Ecto neural progenitor cell (in vitro differentiated cells): ENCODE data around the gene CADPS.

Experiments used
- DNase-seq: peaks from one replicate; pipeline ENCODE4 v3.0.0-alpha.2; 2018; ENCODE audit warnings: low spot score

Gene CADPS

DNA sequence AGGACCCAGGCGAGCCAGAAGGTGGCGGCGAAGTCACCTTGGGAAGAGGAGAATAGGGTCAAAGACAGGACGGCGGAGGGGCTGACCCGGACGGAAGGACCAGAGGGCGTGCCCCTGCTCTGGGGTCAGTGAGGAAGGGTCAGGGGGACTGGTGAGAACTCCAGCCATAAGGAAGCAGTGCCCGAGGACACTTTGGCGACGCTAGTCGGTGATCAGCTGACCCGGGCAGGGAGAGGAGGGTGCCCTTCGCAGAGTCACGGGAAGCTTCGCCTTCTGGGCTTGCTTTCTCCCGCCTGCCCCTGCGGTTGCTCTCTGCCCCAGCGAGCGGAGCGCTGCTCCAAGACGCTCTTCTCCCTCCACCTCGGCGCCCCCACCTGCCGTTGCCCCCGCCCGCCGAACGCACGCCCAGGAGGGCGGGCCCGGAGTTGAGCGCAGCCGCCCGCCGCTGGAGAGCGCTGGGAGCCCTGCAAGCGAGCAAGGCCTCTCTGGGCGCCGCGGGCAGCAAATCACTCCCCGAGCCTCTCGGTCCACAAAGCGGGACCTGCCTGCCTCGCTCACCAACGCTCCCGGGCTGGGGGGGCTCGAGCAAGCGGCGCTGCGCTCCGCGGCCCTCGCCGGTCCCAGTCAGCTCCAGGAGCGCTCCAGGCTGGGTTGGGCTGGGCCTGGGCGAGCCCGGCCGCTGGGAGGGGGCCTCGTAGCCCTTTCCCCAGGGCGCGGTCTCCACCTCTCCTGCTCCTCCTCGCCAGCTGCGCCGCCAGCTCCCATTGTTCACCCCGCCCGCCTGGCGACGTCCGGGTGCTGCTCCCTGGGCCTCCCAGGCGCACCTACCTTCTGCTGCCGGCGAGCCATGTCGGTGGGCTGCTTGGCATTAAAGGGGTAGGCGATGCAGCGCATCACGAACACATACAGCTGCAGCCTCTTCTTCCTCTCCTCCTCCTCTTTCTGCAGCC is 1.2 kb downstream of the CADPS start:
- DNase-seq = peak; percentile 89

DNA sequence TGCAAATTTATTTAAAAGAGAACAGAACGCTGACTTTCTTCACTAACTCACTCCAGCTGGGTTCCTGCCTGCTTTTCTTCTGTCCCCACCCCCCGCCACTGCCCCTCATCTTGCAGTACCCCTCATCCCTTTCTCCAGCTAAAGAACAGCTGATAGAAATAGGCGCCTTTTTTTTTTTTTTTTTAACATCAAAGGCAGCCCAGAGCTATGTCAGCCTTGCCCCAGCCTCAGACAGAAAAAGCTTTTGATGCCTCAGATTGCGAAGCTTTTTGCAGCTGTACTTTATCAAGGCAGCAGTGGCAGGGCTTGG is 1.8 kb downstream of the CADPS start:
- no peak for DNase-seq

DNA sequence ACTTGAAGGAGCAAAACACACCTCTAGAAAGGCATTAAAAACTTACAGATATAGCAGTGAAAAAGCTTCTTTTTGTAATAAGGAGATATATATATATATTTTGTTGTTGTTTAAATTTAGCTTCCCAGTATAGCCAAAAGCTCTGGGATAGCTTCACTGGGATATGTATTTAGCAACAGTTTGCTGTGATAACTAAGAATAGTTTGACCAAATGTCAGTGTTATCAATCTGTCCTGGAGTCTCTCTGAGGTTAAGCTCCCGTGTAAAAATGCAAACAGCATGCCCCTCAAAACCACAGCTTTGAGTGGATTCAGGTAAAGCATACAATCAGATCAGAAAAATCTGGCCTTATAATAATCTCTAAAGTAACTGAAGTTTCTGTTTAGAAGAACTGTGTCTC is 2.9 kb downstream of the CADPS start:
- no peak for DNase-seq

DNA sequence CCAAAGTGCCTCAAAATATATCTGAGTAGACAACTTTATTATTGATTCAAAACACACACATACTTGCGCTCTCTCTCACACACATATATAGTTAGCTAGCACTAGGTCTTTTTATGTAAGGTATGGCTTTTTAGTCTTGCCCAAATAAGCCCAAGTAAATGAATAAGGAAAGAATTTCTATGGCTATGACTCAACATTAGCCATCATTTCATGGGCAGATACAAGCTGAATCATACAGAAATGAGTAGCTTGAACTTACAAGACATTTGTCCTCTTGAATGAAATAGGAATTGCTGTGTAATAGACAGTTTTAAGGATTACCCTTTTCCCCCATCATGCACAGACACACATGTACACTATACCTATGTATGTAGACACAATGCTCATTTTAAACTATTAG is 4.9 kb downstream of the CADPS start:
- no peak for DNase-seq

DNA sequence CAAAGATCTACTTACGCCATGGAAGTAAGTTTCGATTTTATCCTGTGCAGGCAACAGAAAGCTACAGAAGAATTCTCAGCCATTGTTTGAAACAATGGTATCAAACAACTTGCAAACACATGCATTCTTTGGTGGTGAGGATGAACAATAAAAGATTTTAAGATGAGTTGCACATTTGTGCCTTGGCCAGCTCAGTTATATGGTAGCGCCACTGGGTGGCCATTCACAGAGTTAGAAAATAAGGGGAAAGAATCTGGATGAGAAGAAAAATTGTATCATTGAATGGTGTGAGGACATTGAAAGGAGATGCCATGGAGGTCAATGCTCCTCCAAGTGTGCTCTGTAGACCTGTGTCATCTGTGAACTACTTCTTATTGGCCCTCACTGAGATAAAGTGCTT is 11.6 kb downstream of the CADPS start:
- no peak for DNase-seq

DNA sequence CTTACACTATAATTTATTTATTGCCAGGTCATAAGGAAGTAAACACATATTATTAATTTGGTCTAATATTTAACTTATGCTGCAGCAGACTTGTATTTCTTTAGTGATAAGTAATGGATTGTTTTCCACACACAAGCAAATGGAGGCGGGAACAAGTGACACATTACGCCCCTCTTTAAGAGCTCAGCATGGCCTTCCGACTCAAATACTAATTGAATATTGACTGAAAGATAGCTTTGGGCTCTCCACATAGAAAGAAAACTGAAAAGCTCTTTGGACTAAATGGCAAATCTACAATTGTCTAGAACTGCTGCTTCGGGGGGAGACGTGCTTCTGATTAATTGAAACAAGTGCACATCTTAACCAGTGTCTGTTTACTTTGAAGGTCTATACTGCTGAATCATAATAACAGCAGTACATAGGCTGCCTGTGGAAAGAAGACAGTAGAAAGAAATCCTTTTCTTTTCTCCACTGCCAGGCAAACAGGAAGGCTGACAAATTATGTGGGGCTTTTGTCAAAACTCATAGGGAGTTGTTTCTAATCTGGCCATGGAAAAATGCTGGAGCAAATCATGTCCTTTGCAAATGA is 15.9 kb downstream of the CADPS start:
- DNase-seq = no peak

DNA sequence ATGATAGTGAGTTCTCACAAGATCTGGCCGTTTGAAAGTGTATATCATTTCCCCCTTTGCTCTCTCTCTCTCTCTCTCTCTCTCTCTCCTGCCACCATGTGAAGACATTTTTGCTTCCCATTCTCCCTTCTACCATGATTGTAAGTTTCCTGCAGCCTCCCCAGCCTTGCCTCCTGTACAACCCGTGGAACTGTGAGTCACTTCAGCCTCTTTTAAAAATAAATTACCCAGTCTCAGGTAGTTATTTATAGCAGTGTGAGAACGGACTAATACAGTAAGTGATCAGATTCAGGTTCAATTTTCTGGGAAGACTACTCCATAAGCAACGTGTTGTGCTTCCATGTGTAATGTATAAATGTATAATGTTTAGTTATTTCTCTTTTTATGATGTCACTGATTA is 29.2 kb downstream of the CADPS start:
- DNase-seq = no peak

DNA sequence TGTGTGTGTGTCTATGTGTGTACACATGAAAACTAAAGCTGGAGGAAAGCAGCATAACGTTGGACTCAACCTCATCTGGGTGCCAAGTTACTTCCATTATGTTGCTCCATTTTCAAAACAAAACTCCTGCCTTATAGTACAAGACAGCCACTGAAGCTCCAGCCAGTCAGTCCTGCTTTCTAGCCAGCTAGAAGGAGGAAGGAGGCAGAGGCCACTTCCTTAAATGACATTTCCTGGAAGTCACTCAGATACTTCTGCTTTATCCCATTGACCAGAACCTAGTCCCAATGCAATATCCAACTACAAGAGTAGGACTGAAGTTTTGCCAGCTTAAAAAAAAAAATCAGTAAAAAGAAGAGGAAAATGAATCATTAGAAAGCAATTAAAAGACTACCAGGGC is 31.7 kb downstream of the CADPS start:
- DNase-seq = no peak

DNA sequence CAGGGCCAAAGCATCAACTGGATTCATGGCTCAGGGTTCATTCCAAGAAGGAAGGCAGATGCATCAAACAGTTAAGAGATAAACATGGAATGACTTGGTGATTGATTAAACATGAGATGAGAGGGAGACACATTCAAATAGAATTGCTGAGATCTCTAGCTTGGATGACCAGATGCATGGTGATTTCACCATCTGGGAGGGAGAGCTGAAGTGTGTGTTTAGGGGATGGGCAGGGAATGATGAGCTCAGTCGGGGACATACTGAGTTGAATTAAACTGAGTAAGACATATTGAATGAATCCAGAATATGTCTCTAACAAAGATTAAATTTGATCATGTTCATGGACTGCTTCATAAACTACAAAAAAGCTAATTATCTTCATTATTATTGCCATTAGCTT is 35.5 kb downstream of the CADPS start:
- no peak for DNase-seq

DNA sequence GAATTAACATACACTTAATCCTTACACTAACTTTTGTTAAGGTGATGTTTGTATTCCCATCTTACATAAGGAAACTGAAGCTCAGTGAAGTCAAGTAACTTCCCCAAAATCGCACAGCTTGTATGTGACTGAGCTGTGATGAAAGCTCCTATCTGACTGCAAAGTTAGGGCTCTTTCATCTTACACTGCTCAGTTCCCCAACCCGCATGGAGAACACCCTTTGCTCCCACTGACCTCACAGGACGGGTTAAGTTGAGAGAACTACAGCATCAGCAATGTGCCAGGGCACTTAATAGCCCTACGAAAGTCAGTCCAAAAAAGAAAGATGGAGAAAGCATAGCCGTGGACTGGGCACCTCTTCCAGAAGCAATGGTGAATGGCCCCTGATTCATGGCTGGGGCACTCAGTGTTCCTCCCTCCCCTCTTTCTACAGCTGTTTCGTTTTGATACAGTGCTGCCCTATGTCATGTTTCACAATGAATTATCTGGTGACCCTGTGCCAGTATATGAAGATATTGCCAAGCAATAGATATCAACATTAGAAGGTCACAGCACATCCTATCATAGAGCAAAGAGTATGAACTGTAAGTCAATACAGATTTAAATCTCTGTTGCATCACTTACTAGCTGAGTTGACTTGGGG is 38.0 kb downstream of the CADPS start:
- DNase-seq = no peak

DNA sequence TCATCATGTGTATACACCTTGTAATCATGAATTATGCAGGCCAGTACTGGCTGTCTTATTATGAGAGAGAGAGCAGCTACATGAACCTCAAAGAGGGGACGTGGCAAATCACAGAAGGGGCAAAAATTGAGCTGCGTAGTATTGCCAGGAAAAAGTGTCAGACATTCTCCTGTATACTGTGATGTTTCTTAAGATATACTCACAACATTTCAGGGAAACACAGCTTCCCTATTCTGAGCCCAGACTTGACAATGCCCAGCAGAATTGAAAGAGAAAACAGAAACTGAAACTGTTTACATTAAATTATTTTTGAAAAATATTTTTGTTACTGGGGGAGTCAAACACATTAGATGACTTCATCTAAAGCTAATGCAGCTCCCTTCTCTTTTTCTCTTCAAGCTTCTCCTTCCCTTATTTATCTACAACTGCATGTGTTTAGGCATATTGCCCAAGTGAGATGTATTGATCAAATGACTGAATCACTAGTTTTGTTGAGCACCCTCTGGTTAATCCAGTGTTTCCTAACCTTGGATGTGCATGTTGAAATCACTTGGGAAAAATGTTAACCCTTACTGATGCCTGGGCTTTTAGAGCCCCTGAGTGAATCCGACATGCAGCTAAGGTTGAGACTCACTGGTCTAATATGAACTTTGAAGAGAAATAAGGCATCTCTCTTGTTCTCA is 39.5 kb downstream of the CADPS start:
- no peak for DNase-seq

DNA sequence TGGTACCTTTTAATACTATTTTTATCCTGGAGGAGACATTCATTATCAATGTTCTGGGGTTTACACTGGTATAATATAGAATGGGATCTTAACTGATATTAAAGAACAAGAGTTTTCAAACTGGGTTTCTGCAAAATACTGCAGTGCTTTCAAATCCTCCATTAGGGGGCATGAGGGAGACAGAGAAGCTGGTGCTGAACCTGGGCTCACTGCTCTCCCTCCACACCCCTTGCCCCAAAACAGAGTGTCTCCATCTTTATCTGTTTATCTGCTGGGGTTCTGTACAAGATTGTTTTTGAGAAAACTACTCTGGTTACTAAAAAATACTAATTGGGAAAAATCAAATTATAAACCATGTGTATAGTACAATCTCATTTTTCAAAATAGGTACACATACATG is 41.7 kb downstream of the CADPS start:
- no peak for DNase-seq

DNA sequence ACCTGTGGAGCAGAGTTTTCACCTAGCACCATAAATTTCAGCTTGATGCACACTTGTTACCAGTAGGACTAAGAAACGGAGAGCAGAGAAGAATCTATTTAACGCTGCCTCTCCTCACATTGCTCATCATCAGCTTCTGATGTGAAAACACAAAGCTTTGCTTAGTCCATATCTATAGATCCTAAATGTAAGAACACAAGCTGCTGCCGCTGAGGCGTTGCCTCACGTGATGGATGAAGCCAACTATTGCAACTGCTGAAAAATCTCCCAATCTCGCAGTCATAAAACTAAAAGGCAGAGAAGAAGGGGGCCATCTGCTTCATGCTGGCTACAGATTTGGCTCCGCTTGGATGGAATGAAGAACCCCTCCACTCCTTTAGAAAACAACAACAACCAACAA is 42.7 kb downstream of the CADPS start:
- no peak for DNase-seq

DNA sequence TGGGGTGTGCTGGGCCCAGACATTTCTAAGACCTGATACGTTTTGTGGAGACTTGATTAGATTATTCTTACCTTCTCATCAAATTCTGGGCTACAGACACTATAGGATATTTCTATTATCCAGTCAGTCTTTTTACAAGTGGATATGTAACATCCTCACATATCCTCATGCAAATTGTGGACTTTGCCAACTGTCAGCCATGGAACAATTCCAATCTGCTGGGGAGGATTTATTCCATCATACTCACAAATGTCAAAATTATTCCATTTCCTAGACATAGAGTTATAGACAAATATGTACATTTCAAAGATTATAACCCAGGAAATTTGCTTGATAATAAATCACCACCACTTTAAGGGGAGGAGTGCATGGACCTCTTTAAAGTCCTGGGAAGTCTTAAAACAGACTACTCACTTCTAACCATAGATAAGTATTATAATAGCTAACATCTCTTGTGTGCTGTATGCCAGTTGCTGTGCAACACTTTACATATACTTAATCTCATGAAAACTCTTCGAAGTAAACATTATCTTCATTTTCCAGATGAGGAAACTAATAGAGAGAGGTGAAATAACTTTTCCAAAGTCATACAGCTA is 44.4 kb downstream of the CADPS start:
- no peak for DNase-seq

DNA sequence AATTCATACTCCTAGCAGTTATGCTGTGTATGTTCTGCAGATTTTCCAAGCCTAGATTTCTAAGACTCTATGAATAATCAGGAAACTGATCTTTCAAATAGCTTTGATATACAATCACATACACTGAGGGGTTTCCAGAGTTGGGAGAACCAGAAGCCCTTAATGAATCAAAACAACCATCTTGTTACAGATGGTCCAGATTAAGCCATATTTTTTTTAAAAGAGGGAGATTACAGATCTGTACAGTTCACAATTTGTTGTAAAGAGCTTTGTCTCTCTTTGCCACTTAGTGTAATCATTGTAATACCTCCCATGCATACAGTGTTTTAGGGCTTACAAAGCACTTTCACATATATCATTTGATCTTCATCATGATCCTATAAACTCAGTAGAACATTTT is 47.7 kb downstream of the CADPS start:
- DNase-seq = no peak

DNA sequence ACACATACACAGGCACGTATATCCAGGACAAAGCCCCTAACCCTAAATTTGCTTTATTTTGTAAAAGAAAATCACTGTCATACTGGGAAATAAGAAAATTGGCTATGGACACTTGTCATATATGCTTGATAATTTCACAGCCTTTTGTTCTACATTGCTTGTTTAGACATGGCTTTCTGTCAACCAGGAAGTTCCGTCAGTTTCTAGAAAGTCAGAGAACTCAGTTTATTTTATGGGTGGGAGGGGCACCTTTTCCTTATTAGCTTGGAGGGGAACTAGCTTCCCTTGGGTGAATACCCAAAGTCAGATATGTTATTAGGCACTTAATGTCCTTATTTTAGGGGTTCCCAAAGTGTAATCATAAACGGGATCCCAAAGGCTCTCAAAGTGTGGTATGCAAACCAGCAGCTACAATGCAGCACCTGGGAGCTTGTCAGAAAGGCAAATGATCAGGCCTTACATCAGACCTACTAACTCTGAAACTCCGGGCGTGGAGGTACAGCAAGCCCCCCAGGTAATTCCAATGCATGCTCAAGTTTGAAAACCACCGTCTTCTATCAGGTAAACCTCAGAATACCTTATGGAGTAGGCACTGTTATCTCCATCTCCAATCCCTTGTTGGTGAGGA is 50.1 kb downstream of the CADPS start:
- no peak for DNase-seq

DNA sequence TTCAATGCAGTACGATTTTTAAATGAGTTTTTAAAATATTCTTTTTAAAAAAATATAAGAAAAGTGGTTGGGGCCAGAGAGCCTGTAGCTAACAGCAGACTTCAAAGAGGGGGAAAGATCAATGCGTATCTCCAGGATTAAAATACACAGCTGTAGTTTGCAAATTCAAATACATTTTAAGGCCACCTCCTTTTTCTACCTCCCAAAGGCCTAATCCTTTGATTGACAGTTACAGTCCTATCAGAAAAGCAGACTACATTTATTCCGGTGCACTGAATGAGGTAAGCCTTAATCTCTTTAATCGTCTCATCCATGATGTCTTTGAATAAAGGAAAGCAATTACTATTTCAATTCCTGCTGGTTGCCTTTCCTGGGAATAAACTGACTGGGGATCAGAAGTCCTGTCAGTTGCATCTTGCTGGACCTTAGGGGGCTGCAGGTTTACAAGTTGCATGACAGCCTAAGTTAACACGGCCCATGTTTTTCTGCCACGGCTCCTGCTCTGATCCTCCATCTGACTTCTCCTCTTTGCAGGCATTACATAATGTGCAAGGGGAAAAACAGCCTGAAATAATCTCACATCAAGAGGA is 51.7 kb downstream of the CADPS start:
- peak; percentile 48 for DNase-seq

DNA sequence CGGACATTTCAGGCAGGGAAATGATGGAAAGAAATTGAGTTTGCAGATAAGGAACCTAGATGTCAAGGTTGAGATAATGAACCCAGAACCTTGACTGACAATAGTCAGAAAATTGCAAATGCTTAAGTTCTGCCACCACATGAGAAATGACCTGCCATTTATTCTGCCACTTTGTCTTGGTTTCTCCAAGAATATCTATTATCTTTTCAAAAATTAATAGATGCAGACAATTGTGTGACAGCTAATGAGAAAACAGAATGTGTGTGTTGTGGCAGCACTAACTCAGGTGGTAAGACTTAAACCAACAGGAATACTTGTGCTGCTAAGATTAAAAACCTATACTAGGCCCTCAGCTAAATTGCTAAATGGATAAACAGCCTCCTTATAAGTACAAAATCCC is 52.3 kb downstream of the CADPS start:
- DNase-seq = no peak

DNA sequence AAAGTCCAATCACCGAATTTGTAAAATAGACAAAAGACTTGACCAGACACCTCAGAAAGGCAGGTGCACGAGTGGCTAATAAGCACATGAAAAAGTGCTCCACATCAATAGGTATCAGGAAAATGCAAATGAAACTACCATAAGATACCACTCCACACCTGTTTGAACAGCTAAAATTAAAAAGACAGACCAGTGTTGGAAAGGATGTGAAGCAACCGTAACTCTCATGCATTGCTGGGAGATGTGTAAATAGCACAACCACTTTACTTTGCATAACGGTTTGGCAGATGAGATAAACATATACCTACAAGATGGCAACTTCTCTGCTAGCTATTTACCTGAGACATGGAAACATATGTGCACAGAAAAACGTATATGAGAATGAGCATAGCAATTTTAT is 56.9 kb downstream of the CADPS start:
- no peak for DNase-seq

DNA sequence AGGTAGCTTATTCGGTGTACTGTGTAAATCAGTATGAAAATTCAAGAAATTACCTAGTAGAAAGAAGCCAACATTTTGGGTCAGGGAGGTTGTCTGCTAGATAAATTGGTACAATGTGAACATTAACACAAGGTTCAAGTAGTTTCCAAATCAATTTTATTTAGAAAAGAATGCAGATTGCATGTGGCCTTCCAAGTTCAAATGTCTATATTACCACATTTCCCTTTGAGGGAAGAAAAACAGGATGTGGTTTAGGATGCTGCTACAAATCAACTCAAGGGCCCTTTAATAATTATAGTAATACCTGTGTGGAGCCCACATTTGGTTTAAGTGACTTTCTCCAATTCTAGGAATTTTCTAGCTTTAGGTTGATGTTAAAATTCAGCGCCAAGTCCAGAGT is 57.5 kb downstream of the CADPS start:
- DNase-seq = no peak

DNA sequence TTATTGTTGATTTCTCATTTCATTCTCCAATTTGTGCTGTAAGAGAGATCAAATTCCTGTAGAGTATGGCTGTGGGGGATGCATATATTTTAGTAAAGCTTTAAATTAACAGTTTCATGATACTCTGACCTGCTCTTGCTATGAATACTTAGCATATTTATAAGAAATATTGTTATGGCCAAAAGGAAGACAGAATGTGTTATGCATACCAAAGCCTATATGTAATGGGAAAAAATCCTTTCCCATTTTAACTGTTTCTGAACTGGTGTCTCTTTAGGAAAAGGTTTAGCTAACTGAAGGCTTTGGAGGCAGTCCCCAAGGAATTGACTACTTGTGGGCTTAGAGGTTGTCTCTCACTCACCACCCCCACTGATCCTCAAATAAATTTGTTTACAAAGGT is 59.2 kb downstream of the CADPS start:
- no peak for DNase-seq

DNA sequence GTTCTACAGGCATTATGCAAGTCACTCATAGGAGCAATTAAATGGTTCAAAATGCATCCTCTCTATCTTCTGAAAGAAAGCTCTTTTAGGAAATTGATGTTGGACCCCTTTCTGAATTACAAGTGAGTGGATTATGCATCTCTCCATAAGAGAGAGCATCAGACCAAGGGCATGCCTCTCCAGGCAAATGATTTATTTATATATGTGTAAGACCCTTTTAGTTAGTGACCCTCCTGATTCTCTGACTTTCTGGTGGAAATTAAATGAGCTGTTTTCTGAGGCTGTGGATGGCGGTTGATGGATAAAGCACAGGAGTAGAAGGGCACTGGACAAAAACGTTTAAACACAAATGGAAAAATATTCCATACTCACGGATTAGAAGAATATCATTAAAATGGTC is 62.6 kb downstream of the CADPS start:
- DNase-seq = no peak
